ENCODE data around the gene SCRN2. TPM values are rescaled to one million over a fixed set of nuclear protein-coding genes. Genes with fewer than 3 reads are reported as not detected.
A peak's percentile ranks its signal among the peaks of the same experiment; 100 is the strongest.

SCRN2 gene
- total RNA-seq, 1 experiment from 2014 or later = 73.6 TPM

GRCh38 chr17:47883589-47884426, 42.7 kb upstream of the SCRN2 start:
- Histone ChIP-seq H3K4me1 (peaks cover 55% of the 10 kb centered on the region), H3K27me3 (replicated peaks; ENCODE audit: control insufficient read depth, insufficient read depth, low read length) (no peaks in the 10 kb centered on the region), H3K9me3 (no peaks in the 10 kb centered on the region), H3K4me3 (ENCODE audit: low read depth, low read length) (no peak overlapping the region), H3K36me3 (ENCODE audit: control insufficient read depth, insufficient read depth, low read length) (no peaks in the 10 kb centered on the region)
- H3K9me3 Mint-ChIP-seq (ENCODE audit: unreplicated experiment) = no peaks in the 10 kb centered on the region
- CTCF ChIA-PET = interaction anchor here (0.8 to 15.7 kb wide), 16 partner anchors 8 to 151 kb away, joined by 3 to 904 read pairs (median 5); partner anchors contain the start of genes CDK5RAP3, LRRC46, MRPL10 and OSBPL7
- H3K4me3 Mint-ChIP-seq (ENCODE audit: unreplicated experiment) = peak overlapping the region; percentile 62
- intact Hi-C loops (cut with micrococcal nuclease; ENCODE audit: unreplicated experiment) = loop anchor here (1.0 to 2.0 kb wide), 2 partner anchors 13 to 33 kb away; partner anchors contain the start of gene SP6
- peak in 1 of 2 experiments; percentile 9 for TF ChIP-seq CTCF (IDR thresholded peaks at IDR 0.05; ENCODE audit: insufficient read depth in 1 of 2, low read depth in 1 of 2, low read length in 1 of 2, severe bottlenecking in 1 of 2, unreplicated experiment in 1 of 2)
- H3K27ac Mint-ChIP-seq (ENCODE audit: unreplicated experiment) = peak overlapping the region; percentile 1
- peaks cover 34% of the 10 kb centered on the region for H3K4me1 Mint-ChIP-seq (ENCODE audit: low read depth, unreplicated experiment)
- DNase-seq = peak; percentile 94 to 98
- POLR2A ChIA-PET = interaction anchor here (0.5 to 3.5 kb wide), 11 partner anchors 12 to 915 kb away, joined by 3 to 37 read pairs (median 5); partner anchors contain the start of genes LRRC46, MRPL10, NFE2L1 and PNPO
- no TSS peak for BruUV-seq (replicated peaks)
- peaks cover 7% of the 10 kb centered on the region for H3K36me3 Mint-ChIP-seq (ENCODE audit: insufficient read depth, unreplicated experiment)
- no peaks in the 10 kb centered on the region for H3K27me3 Mint-ChIP-seq (ENCODE audit: insufficient read depth, unreplicated experiment)

- no peak for DNase-seq
- H3K27me3 Mint-ChIP-seq (ENCODE audit: insufficient read depth, unreplicated experiment) = no peaks in the 10 kb centered on the region
- Histone ChIP-seq H3K4me1 (peaks cover 64% of the 10 kb centered on the region), H3K4me3 (ENCODE audit: low read depth, low read length) (no peak overlapping the region), H3K9me3 (no peaks in the 10 kb centered on the region), H3K27me3 (replicated peaks; ENCODE audit: control insufficient read depth, insufficient read depth, low read length) (no peaks in the 10 kb centered on the region), H3K36me3 (ENCODE audit: control insufficient read depth, insufficient read depth, low read length) (no peaks in the 10 kb centered on the region)
- ChIA-PET CTCF (interaction anchor here (0.6 to 15.7 kb wide), 5 partner anchors 11 to 556 kb away, joined by 3 to 904 read pairs (median 18); partner anchors contain the start of genes LRRC46, MRPL10, SCRN2 and SP2), POLR2A (interaction anchor here (0.5 to 3.2 kb wide), 3 partner anchors 31 to 165 kb away, joined by 5 to 14 read pairs (median 9); partner anchors contain the start of genes LRRC46, MRPL10 and NFE2L1)
- intact Hi-C loops (cut with micrococcal nuclease; ENCODE audit: unreplicated experiment) = no loop called here
- no peak overlapping the region for H3K4me3 Mint-ChIP-seq (ENCODE audit: unreplicated experiment)
- peaks cover 41% of the 10 kb centered on the region for H3K4me1 Mint-ChIP-seq (ENCODE audit: low read depth, unreplicated experiment)
- peaks cover 7% of the 10 kb centered on the region for H3K36me3 Mint-ChIP-seq (ENCODE audit: insufficient read depth, unreplicated experiment)
- no peaks in the 10 kb centered on the region for H3K9me3 Mint-ChIP-seq (ENCODE audit: unreplicated experiment)
- H3K27ac Mint-ChIP-seq (ENCODE audit: unreplicated experiment) = peak overlapping the region; percentile 1
- no peak for TF ChIP-seq CTCF (IDR thresholded peaks at IDR 0.05; ENCODE audit: insufficient read depth in 1 of 2, low read depth in 1 of 2, low read length in 1 of 2, severe bottlenecking in 1 of 2, unreplicated experiment in 1 of 2)
- no TSS peak for BruUV-seq (replicated peaks)
These were observed 41.9 kb upstream of the SCRN2 start for GRCh38 chr17:47882695-47883588.

- H3K9me3 ChIP-seq = no peaks in the 10 kb centered on the region
- H3K4me1 Mint-ChIP-seq (ENCODE audit: low read depth, unreplicated experiment) = peaks cover 42% of the 10 kb centered on the region
- no peak for TF ChIP-seq CTCF (IDR thresholded peaks at IDR 0.05; ENCODE audit: insufficient read depth in 1 of 2, low read depth in 1 of 2, low read length in 1 of 2, severe bottlenecking in 1 of 2, unreplicated experiment in 1 of 2)
- CTCF ChIA-PET = interaction anchor here (1.4 to 15.7 kb wide), 3 partner anchors 8 to 37 kb away, joined by 7 to 904 read pairs (median 8); partner anchors contain the start of genes SCRN2, SP2 and SP6
- H3K4me1 ChIP-seq = peaks cover 71% of the 10 kb centered on the region
- no peak for DNase-seq
- H3K9me3 Mint-ChIP-seq (ENCODE audit: unreplicated experiment) = no peaks in the 10 kb centered on the region
- H3K36me3 Mint-ChIP-seq (ENCODE audit: insufficient read depth, unreplicated experiment) = peaks cover 7% of the 10 kb centered on the region
- no peak overlapping the region for H3K4me3 Mint-ChIP-seq (ENCODE audit: unreplicated experiment)
- H3K36me3 ChIP-seq (ENCODE audit: control insufficient read depth, insufficient read depth, low read length) = no peaks in the 10 kb centered on the region
- H3K4me3 ChIP-seq (ENCODE audit: low read depth, low read length) = no peak overlapping the region
- no peaks in the 10 kb centered on the region for H3K27me3 ChIP-seq (replicated peaks; ENCODE audit: control insufficient read depth, insufficient read depth, low read length)
- no TSS peak for BruUV-seq (replicated peaks)
- no peaks in the 10 kb centered on the region for H3K27me3 Mint-ChIP-seq (ENCODE audit: insufficient read depth, unreplicated experiment)
- intact Hi-C loops (cut with micrococcal nuclease; ENCODE audit: unreplicated experiment) = no loop called here
- POLR2A ChIA-PET = no interaction called here
- H3K27ac Mint-ChIP-seq (ENCODE audit: unreplicated experiment) = no peak overlapping the region
These were observed 41.2 kb upstream of the SCRN2 start for GRCh38 chr17:47882247-47882646.
